Astrocyte of the hippocampus (primary cell): ENCODE data around the gene RGS6.

Experiments
- DNase-seq: peaks from one replicate; pipeline ENCODE4 v3.0.0; 2011; ENCODE audit warnings: low read depth, low spot score

RGS6 gene

GRCh38 chr14:72499746-72500145, 567.5 kb downstream of the RGS6 start:
- no peak for DNase-seq

- DNase-seq: no peak
These were observed 568.1 kb downstream of the RGS6 start for GRCh38 chr14:72500234-72500838.

- no peak for DNase-seq
These were observed 569.2 kb downstream of the RGS6 start for GRCh38 chr14:72501439-72501838.

- DNase-seq: no peak
These were observed 571.0 kb downstream of the RGS6 start for GRCh38 chr14:72503271-72503670.

- no peak for DNase-seq
These were observed 571.6 kb downstream of the RGS6 start for GRCh38 chr14:72503696-72504368.

GRCh38 chr14:72510566-72510965, 578.3 kb downstream of the RGS6 start:
- no peak for DNase-seq

GRCh38 chr14:72512281-72512680, 580.1 kb downstream of the RGS6 start:
- DNase-seq: no peak

GRCh38 chr14:72512925-72513324, 580.7 kb downstream of the RGS6 start:
- no peak for DNase-seq

GRCh38 chr14:72513346-72513745, 581.1 kb downstream of the RGS6 start:
- DNase-seq: no peak

- peak; percentile 68 for DNase-seq
These were observed 581.9 kb downstream of the RGS6 start for GRCh38 chr14:72513965-72514659.

- DNase-seq: no peak
These were observed 582.4 kb downstream of the RGS6 start for GRCh38 chr14:72514660-72515025.

GRCh38 chr14:72515779-72516770, 583.8 kb downstream of the RGS6 start:
- peak; percentile 49 for DNase-seq

- peak; percentile 93 for DNase-seq
These were observed 584.9 kb downstream of the RGS6 start for GRCh38 chr14:72516936-72517700.

GRCh38 chr14:72517736-72518135, 585.5 kb downstream of the RGS6 start:
- no peak for DNase-seq

GRCh38 chr14:72518809-72519377, 586.7 kb downstream of the RGS6 start:
- no peak for DNase-seq

GRCh38 chr14:72519543-72519942, 587.3 kb downstream of the RGS6 start:
- no peak for DNase-seq

- DNase-seq: no peak
These were observed 588.8 kb downstream of the RGS6 start for GRCh38 chr14:72521045-72521444.

GRCh38 chr14:72521968-72522741, 589.9 kb downstream of the RGS6 start:
- no peak for DNase-seq

GRCh38 chr14:72522847-72523246, 590.6 kb downstream of the RGS6 start:
- no peak for DNase-seq
